ENCODE results near the gene SMIM12.
"Not testable (repeated sequence)": the region's sequence is repeated elsewhere in the genome, so short reads cannot be mapped to it uniquely, and the experiment has no call there.

- TF ChIP-seq CTCF (IDR thresholded peaks at IDR 0.05); ZFX (IDR thresholded peaks at IDR 0.05; ENCODE audit: borderline replicate concordance): not testable (repeated sequence)
These were observed 40.7 kb downstream of the SMIM12 start for GRCh38 chr1:34818862-34819261.

All from 22Rv1 (cell line).